HG03095 (cell line): ENCODE measurements around the gene FAM53B.

Experiments used
- ATAC-seq: cut with Tn5 transposase; IDR thresholded peaks from one replicate; pipeline ENCODE4 v1.9.1; 2021; ENCODE audit warnings: moderate library complexity; ENCODE audit not compliant: unreplicated experiment

Gene FAM53B

GRCh38 chr10:124712704-124713407, 31.3 kb downstream of the FAM53B start:
- ATAC-seq: no peak

GRCh38 chr10:124711145-124711544, 33.0 kb downstream of the FAM53B start:
- no peak for ATAC-seq

- ATAC-seq: no peak
Measured at GRCh38 chr10:124710266-124710881, 33.8 kb downstream of the FAM53B start.

- no peak for ATAC-seq
Measured at GRCh38 chr10:124709861-124710260, 34.3 kb downstream of the FAM53B start.

GRCh38 chr10:124708922-124709520, 35.2 kb downstream of the FAM53B start:
- no peak for ATAC-seq

- ATAC-seq: no peak
Measured at GRCh38 chr10:124708246-124708779, 35.9 kb downstream of the FAM53B start.

- no peak for ATAC-seq
Measured at GRCh38 chr10:124707551-124707950, 36.6 kb downstream of the FAM53B start.

- ATAC-seq: no peak
Measured at GRCh38 chr10:124707144-124707467, 37.1 kb downstream of the FAM53B start.

GRCh38 chr10:124706462-124707143, 37.6 kb downstream of the FAM53B start:
- ATAC-seq: no peak

- no peak for ATAC-seq
Measured at GRCh38 chr10:124705817-124706461, 38.2 kb downstream of the FAM53B start.

- no peak for ATAC-seq
Measured at GRCh38 chr10:124705381-124705740, 38.8 kb downstream of the FAM53B start.

- no peak for ATAC-seq
Measured at GRCh38 chr10:124704428-124705380, 39.5 kb downstream of the FAM53B start.

- no peak for ATAC-seq
Measured at GRCh38 chr10:124703778-124704427, 40.3 kb downstream of the FAM53B start.

- ATAC-seq: no peak
Measured at GRCh38 chr10:124703372-124703771, 40.8 kb downstream of the FAM53B start.

- no peak for ATAC-seq
Measured at GRCh38 chr10:124701881-124702656, 42.1 kb downstream of the FAM53B start.

- no peak for ATAC-seq
Measured at GRCh38 chr10:124701435-124701834, 42.7 kb downstream of the FAM53B start.

GRCh38 chr10:124701038-124701365, 43.2 kb downstream of the FAM53B start:
- no peak for ATAC-seq

GRCh38 chr10:124700293-124701037, 43.7 kb downstream of the FAM53B start:
- ATAC-seq: no peak
